22Rv1 (cell line): ENCODE measurements around the gene KIAA1958.

Experiments used
- H3K27ac ChIP-seq: fragments of 450-650 bp; 2 replicates; pipeline ENCODE4 v1.5.1; 2017
- CTCF ChIP-seq: fragments of 450-650 bp; IDR thresholded peaks from 2 replicates; pipeline ENCODE4 v1.5.1; 2017; ENCODE audit warnings: mild to moderate bottlenecking
- ZFX ChIP-seq: fragments of 450-650 bp; IDR thresholded peaks from 2 replicates; pipeline ENCODE4 v1.6.1; 2017; ENCODE audit warnings: antibody characterized with exemption, borderline replicate concordance

Gene KIAA1958

DNA sequence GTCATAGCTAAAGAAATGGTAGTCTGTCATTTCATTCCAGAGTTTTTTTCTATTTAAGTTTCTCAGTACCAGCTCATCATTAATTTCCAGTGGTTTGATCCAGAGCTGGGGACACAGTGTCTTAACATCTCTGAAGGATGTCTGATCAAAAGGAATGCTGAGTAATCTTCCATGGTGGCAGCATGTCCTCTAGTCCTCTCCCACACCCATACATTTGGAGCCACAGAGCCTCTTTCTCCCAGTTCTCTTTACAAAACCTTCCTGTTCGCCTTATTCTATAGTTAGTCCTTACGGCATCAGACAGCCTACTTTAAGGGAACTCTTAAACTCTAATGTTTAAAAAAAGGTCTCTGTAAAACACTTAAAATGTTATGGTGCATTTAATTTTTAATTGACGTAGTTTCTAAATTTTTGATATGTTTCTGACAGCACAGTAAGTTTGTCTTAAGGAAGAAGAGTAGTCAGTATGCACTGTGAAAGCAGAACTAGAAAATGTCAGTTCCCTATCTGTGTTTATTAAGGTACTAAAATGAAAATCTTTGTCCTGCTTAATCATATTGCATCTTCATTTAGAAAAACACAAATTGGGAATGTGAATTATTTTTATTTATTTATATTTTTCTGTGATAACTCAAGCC, 134.5 kb downstream of the KIAA1958 start:
- no peak overlapping the region for H3K27ac ChIP-seq
- TF ChIP-seq CTCF (no peak), ZFX (no peak)

- TF ChIP-seq ZFX (no peak), CTCF (no peak)
- H3K27ac ChIP-seq: no peak overlapping the region
Measured at GRCh38 chr9:112623198-112623597, 136.6 kb downstream of the KIAA1958 start.

DNA sequence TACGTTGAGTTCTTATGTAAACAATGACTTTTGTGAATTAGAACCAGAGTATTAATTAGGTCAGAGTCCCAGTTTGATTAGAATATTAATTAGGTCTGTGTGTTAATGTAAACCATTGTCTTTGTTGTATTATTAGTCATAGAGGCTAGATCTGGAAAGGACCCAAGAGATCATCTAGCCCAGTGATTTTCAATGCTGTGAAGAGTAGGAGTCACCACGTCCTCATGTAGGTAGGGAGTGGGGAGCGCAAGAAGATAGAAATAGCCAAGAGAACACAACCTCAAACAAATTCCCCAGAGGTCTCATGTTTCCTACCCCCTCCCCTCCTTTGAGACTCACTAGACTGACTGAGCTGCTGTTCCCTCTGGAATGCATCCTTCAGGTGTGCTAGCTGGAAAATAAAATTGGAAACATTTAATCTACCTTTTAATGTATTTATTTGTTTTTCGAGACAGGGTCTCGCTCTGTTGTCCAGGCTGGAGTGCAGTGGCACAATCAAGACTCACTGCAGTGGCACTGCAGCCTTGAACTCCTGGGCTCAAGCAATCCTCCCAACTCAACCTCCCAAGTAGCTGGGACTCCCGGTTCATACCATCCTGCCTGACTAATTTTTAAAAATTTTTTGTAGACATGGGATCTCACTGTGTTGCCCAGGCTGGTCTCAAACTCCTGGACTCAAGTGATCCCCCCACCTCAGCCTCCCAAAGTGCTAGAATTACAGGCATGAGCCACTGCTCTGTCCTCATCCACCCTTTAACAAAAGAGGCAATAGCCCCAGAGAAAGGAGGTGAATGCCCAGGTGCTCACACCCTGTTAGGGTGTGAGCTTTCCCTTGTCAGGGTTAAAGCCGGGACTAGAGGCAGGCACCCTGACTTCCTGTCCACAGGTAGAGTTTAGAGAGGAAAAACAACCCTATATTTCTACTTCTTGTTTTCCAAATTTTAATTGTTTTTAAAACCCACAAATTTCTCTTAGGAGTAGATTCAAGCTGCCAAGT, 138.4 kb downstream of the KIAA1958 start:
- TF ChIP-seq ZFX (no peak), CTCF (no peak)

GRCh38 chr9:112629671-112630485, 143.3 kb downstream of the KIAA1958 start:
- TF ChIP-seq CTCF (no peak), ZFX (no peak)
- no peak overlapping the region for H3K27ac ChIP-seq

More for the DNA sequence above, 138.4 kb downstream of the KIAA1958 start:
- H3K27ac ChIP-seq: no peak overlapping the region

DNA sequence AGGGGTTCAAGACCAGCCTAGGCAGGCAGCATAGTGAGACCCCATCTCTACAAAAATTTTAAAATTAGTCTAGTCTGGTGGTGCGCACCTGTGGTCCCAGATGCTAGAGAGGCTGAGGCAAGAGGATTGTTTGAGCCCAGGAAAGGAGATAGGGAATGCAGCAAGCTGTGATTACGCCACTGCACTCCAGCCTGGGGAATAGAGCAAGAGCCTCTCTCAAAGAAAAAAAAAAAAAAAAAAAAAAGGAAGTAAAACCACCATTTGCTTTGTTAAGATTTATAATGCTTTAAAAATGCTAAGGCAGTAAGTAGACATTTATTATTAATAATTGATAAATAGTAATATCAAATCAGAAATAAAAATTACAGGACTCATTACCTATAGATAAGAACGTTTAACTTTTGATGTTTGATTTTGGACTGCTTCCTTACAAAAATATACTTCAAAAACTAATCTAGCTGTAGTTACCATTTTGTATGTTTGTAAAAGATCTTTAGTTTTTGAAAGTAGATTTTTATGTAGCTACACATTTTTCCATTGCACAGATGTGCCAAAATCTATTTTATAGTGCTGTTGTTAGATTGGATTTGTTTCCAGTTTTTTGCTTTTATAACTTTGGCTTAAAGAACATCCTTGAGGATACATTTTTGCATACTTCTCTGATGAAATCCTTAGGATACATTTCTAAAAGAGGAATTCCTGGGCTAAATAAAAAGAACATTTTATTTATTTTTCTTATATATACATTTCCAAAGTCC, 144.9 kb downstream of the KIAA1958 start:
- TF ChIP-seq ZFX (no peak), CTCF (no peak)
- no peak overlapping the region for H3K27ac ChIP-seq

- no peak for TF ChIP-seq ZFX
- TF ChIP-seq CTCF: no peak
Measured at GRCh38 chr9:112640311-112640710, 153.7 kb downstream of the KIAA1958 start.

More at GRCh38 chr9:112640311-112640710, 153.7 kb downstream of the KIAA1958 start:
- H3K27ac ChIP-seq: no peak overlapping the region
